ENCODE data around the gene MBD6. TPM values are rescaled to one million over a fixed set of nuclear protein-coding genes. Genes with fewer than 3 reads are reported as not detected.

MBD6 gene
- total and polyA plus RNA-seq, 2 of the 13 experiments (the other 11 are each of a cell fraction or from before 2014, with no cell fraction given): 4.1 to 5.9 TPM

GRCh38 chr12:57489157-57489641 is 33.4 kb upstream of the MBD6 start:
- ATAC-seq (no peak), FAIRE-seq (no peak), DNase-seq (ENCODE audit: low spot score) (no peak)
- Histone ChIP-seq H3K36me3 (replicated peaks in 1 of 2; ENCODE audit: control insufficient read depth in 1 of 2, insufficient read depth in 2 of 2, low read length in 2 of 2) (peaks cover 19 to 39% of the 10 kb centered on the region in 2 experiments), H3K27me3 (ENCODE audit: control insufficient read depth in 1 of 2, insufficient read depth in 2 of 2, low read length in 2 of 2) (peaks cover 0 to 4% of the 10 kb centered on the region in 2 experiments; a peak in 1 of 5 replicates), H3K9me3 (ENCODE audit: low read length) (no peaks in the 10 kb centered on the region), H3K4me2 (ENCODE audit: low read depth, low read length) (peak overlapping the region; percentile 93), H3K9ac (ENCODE audit: insufficient read depth, low read depth, low read length) (peak overlapping the region; percentile 92), H3K4me3 (replicated peaks in 1 of 3; ENCODE audit: insufficient read depth in 1 of 3, low read depth in 2 of 3, low read length in 3 of 3) (peak overlapping the region; percentile 95 to 97 (median 96)), H3K27ac (ENCODE audit: extremely low read length, insufficient read depth, low read length) (peak overlapping the region; percentile 62), H3K4me1 (ENCODE audit: insufficient read depth, low read length) (peaks cover 23% of the 10 kb centered on the region), H3K79me2 (ENCODE audit: insufficient read depth, low read length) (peaks cover 23% of the 10 kb centered on the region), H2AFZ (ENCODE audit: low read length) (no peak overlapping the region), H4K20me1 (ENCODE audit: insufficient read depth, low read length) (peaks cover 8% of the 10 kb centered on the region)
- TF ChIP-seq FOXK2 (IDR thresholded peaks at IDR 0.05) (no peak), RBFOX2 (IDR thresholded peaks at IDR 0.05; ENCODE audit: low read depth, low read length) (no peak), RFX5 (IDR thresholded peaks at IDR 0.05; ENCODE audit: low read depth, low read length) (peak; percentile 88), KLF6 (CRISPR knock-in tag; IDR thresholded peaks at IDR 0.05) (no peak)
- TF ChIP-seq, protein P1, sequence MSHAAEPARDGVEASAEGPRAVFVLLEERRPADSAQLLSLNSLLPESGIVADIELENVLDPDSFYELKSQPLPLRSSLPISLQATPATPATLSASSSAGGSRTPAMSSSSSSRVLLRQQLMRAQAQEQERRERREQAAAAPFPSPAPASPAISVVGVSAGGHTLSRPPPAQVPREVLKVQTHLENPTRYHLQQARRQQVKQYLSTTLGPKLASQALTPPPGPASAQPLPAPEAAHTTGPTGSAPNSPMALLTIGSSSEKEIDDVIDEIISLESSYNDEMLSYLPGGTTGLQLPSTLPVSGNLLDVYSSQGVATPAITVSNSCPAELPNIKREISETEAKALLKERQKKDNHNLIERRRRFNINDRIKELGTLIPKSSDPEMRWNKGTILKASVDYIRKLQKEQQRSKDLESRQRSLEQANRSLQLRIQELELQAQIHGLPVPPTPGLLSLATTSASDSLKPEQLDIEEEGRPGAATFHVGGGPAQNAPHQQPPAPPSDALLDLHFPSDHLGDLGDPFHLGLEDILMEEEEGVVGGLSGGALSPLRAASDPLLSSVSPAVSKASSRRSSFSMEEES (CRISPR knock-in tag; IDR thresholded peaks at IDR 0.05): no peak
- TF ChIP-seq, protein P2, sequence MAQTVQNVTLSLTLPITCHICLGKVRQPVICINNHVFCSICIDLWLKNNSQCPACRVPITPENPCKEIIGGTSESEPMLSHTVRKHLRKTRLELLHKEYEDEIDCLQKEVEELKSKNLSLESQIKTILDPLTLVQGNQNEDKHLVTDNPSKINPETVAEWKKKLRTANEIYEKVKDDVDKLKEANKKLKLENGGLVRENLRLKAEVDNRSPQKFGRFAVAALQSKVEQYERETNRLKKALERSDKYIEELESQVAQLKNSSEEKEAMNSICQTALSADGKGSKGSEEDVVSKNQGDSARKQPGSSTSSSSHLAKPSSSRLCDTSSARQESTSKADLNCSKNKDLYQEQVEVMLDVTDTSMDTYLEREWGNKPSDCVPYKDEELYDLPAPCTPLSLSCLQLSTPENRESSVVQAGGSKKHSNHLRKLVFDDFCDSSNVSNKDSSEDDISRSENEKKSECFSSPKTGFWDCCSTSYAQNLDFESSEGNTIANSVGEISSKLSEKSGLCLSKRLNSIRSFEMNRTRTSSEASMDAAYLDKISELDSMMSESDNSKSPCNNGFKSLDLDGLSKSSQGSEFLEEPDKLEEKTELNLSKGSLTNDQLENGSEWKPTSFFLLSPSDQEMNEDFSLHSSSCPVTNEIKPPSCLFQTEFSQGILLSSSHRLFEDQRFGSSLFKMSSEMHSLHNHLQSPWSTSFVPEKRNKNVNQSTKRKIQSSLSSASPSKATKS (CRISPR knock-in tag; IDR thresholded peaks at IDR 0.05): 0 out of 2 replicates have a peak, but pooled peaks have one; percentile 9
- TF ChIP-seq, protein P3, sequence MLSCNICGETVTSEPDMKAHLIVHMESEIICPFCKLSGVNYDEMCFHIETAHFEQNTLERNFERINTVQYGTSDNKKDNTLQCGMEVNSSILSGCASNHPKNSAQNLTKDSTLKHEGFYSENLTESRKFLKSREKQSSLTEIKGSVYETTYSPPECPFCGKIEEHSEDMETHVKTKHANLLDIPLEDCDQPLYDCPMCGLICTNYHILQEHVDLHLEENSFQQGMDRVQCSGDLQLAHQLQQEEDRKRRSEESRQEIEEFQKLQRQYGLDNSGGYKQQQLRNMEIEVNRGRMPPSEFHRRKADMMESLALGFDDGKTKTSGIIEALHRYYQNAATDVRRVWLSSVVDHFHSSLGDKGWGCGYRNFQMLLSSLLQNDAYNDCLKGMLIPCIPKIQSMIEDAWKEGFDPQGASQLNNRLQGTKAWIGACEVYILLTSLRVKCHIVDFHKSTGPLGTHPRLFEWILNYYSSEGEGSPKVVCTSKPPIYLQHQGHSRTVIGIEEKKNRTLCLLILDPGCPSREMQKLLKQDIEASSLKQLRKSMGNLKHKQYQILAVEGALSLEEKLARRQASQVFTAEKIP (CRISPR knock-in tag; IDR thresholded peaks at IDR 0.05; ENCODE audit: borderline replicate concordance): no peak
- intact Hi-C loops (cut with micrococcal nuclease; ENCODE audit: unreplicated experiment) (no loop called here), in situ Hi-C loops (cut with HindIII; ENCODE audit: extremely low pct_ligation_motif_present, low pct_unique_long_range_greater_than_20kb) (no loop called here)
- CTCF ChIA-PET (ENCODE audit: low intra/inter-chr PET ratio, low total read pairs): no interaction called here
- WGBS (ENCODE audit: low lambda C conversion rate): 88% methylated on average over 5 of the region's 5 CpGs
- no TSS peak for BruUV-seq (replicated peaks)
- POLR2A ChIA-PET: interaction anchor here (1.0 to 3.4 kb wide), 3 partner anchors 28 to 86 kb away, joined by 3 to 15 read pairs (median 3); partner anchors contain the start of gene DDIT3

All from HepG2 (cell line).